Adrenal gland (tissue), 12 donors: ENCODE measurements around the gene SLC11A1. TPM values are rescaled to one million over a fixed set of nuclear protein-coding genes. Genes with fewer than 3 reads are reported as not detected.

Experiments
- DNase-seq, 7 donors: peaks; one replicate each; pipeline ENCODE4 v3.0.0-alpha.2; 2019 to 2020
- H3K27ac ChIP-seq, 5 donors: fragments of 200-600 bp; sonication (generic) in 4 of 5; 1 replicate in 3 of 5; 2 replicates in 2 of 5; pipeline versions ENCODE4 v1.5.1 to v1.8.0; 2016 to 2020; ENCODE audit warnings: mild to moderate bottlenecking in 1 of 5
- H3K27me3 ChIP-seq: fragments of 200-600 bp; 2 replicates; pipeline ENCODE4 v1.8.0; 2021
- H3K36me3 ChIP-seq, 2 donors: fragments of 200-600 bp; replicated peaks in 1 of 2; 1 replicate in 1 of 2; 2 replicates in 1 of 2; pipeline versions ENCODE4 v1.5.1 to v1.8.0; 2018 to 2022
- H3K4me1 ChIP-seq, 2 donors: fragments of 200-600 bp; replicated peaks in 1 of 2; 1 replicate in 1 of 2; 2 replicates in 1 of 2; pipeline versions ENCODE4 v1.5.1 to v1.8.0; 2018 to 2021
- H3K4me3 ChIP-seq, 4 donors: fragments of 200-600 bp; sonication (generic) in 3 of 4; one replicate each; pipeline ENCODE4 v1.5.1; 2016 to 2018
- H3K9me3 ChIP-seq, 3 donors: fragments of 200-600 bp; sonication (generic) in 1 of 3; replicated peaks in 1 of 3; 1 replicate in 2 of 3; 2 replicates in 1 of 3; pipeline versions ENCODE4 v1.5.1 to v1.8.0; 2016 to 2021
- POLR2A ChIP-seq, 2 donors: fragments of 450-650 bp; IDR thresholded peaks; one replicate each; pipeline ENCODE4 v1.6.1; 2017; ENCODE audit warnings: antibody characterized with exemption in 2 of 2, mild to moderate bottlenecking in 2 of 2, moderate library complexity in 1 of 2
- WGBS, 4 donors: extraction: QIAGEN DNeasy Blood & Tissue Kit in 2 of 4; methylation state at CpG; one replicate each; pipeline versions ENCODE4 v1.1.5 to v1.1.7; 2013 to 2017; 5-methylcytosine and 5-hydroxymethylcytosine counted together
- intact Hi-C, 2 donors: fragments of 100-400 bp; cut with DNase I; formaldehyde crosslinking; loops; one replicate each; pipeline versions ENCODE4 v1.14.1 to v1.15.0; 2022 to 2023
- polyA plus RNA-seq, 3 donors: library from polyadenylated mRNA; stranded (reverse); fragments of 200-250 nt in 2 of 3; fragments of 350-450 nt in 1 of 3; fragmentation: Illumina TruSeq in 1 of 3; extraction: RNeasy Lipid Tissue Mini Kit (QIAGEN cat#74804) in 1 of 3; gene quantifications; one replicate each; pipeline ENCODE4 v1.2.3, GENCODE V29; 2013 to 2014
- total RNA-seq, 9 donors: library from RNA; depleted of rRNA in 4 of 9; stranded (reverse); fragments of >200 nt in 4 of 9; fragments of 120-200 nt in 1 of 9; fragmentation: NEBNext Ultra II Directional in 1 of 9; extraction: Animal tissue kit (Norgen Biotek cat#: 25700) in 1 of 9; gene quantifications; one replicate each; pipeline versions ENCODE4 v1.1.0 to v1.2.4, GENCODE V29; 2013 to 2023
- TF ChIP-seq, protein P1 (sequence below), 6 experiments: fragments of 450-650 bp in 4 of 6; fragments of 200-600 bp in 2 of 6; sonication (generic) in 1 of 6; IDR thresholded peaks; 1 replicate in 5 of 6; 2 replicates in 1 of 6; pipeline versions ENCODE4 v1.5.1 to v1.8.0; 2016 to 2021; ENCODE audit warnings: antibody characterized with exemption in 6 of 6, mild to moderate bottlenecking in 2 of 6, moderate library complexity in 1 of 6
- donor health status: healthy with polysubstance abuse.
- donor health status: Bipolar disorder and iron deficiency.
- donor health status: DM: yes; HTN: yes; CAD: no.
- donor health status: DM: no; HTN: no; CAD: no.
- donor health status: DM: no; HTN: no; CAD: no.
- donor health status: DM: yes; HTN: yes; CAD: no.

SLC11A1 gene
- total and polyA plus RNA-seq, 12 donors = 1.1 to 89.9 (median 30.9) TPM

DNA sequence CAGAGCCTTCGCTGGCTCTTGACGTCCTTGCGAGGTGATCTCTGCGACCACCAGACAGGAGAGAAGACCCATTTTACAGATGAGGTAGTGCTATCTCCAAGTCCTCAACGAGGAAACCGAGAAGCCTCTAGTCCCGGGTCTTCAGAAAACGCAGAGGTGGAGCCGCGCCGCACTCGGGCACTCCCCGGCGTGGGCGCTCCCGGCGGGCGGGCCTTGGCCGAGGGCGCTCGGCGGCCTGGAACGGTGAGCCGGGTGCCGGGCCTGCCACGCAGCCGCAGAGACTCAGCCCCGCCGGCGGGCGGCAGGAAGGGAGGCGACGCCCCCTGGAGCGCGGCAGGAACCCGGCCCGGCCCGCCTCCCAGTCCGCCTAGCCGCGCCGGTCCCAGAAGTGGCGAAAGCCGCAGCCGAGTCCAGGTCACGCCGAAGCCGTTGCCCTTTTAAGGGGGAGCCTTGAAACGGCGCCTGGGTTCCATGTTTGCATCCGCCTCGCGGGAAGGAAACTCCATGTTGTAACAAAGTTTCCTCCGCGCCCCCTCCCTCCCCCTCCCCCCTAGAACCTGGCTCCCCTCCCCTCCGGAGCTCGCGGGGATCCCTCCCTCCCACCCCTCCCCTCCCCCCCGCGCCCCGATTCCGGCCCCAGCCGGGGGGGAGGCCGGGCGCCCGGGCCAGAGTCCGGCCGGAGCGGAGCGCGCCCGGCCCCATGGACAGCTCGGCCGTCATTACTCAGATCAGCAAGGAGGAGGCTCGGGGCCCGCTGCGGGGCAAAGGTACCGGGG is 17.5 kb downstream of the SLC11A1 start, which contains the start of gene CTDSP1:
Gene CTDSP1, plus strand, starts transcription at position 478 of the 776 bp plus-strand sequence. Its CDS starts 223 bp downstream, at position 701.
- intact Hi-C loops = loop anchor here in 1 of 2 donors (5.0 to 10.0 kb wide), 2 partner anchors 68 to 245 kb away; no protein-coding TSS in a partner anchor
- peak within 1 kb of the TSS; percentile 78 to 96 (median 95) for H3K4me3 ChIP-seq
- H3K9me3 ChIP-seq = no peaks in the 10 kb centered on the region
- TF ChIP-seq POLR2A (IDR thresholded peaks at IDR 0.05) = peak in 1 of 2 donors; percentile 71
- TF ChIP-seq, protein P1, sequence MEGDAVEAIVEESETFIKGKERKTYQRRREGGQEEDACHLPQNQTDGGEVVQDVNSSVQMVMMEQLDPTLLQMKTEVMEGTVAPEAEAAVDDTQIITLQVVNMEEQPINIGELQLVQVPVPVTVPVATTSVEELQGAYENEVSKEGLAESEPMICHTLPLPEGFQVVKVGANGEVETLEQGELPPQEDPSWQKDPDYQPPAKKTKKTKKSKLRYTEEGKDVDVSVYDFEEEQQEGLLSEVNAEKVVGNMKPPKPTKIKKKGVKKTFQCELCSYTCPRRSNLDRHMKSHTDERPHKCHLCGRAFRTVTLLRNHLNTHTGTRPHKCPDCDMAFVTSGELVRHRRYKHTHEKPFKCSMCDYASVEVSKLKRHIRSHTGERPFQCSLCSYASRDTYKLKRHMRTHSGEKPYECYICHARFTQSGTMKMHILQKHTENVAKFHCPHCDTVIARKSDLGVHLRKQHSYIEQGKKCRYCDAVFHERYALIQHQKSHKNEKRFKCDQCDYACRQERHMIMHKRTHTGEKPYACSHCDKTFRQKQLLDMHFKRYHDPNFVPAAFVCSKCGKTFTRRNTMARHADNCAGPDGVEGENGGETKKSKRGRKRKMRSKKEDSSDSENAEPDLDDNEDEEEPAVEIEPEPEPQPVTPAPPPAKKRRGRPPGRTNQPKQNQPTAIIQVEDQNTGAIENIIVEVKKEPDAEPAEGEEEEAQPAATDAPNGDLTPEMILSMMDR (IDR thresholded peaks at IDR 0.05) = peak in 2 of 6 experiments; percentile 21 to 24
- DNase-seq = peak; percentile 96 to 98 (median 97)
- peak within 1 kb of the TSS; percentile 94 to 100 (median 98) for H3K27ac ChIP-seq
- H3K36me3 ChIP-seq = peaks cover 0 to 32% of the 10 kb centered on the region in 2 donors
- H3K27me3 ChIP-seq = no peaks in the 10 kb centered on the region
- 0 to 1% (median 0%) methylated on average over 9 to 76 of the region's 78 CpGs for WGBS, 4 donors
- peaks cover 24 to 47% of the 10 kb centered on the region in 2 donors for H3K4me1 ChIP-seq

DNA sequence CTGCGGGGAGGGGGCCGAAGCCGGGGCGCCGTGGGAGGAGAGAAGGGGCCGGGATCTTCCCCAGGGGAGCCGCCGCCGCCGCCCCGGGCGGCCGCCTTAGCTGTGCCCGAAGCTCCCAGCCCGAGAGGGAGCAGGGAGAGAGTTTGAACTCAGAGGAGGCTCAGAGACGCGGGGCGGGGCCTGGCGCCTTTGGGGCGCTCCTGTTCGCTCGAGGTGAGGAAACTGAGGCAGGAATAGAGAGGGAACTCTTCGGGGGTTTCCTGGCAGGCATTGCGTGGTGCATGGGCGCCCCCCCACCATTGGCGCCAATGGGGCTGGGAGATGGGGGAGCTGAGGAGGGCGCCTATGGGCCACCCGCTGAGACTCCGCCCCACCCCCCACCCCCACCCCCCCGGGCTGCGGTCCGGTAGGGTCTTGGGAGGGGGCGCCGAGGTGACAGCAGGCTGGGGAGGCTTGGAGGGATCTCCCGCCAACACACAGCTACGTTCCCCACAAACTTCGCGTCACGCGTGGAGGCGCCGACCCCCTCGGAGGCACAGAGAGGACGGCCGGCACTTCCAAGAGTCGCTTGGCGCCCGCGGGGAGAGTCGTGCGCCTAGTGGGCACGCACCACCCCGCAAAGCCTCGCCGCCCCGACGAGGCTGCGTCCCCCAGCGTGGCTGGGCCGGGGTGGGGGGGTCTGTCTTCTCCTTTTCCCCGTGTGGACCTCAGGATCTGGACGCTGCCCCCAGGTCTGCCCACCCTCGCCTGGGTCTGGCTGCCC is 18.3 kb downstream of the SLC11A1 start:
- H3K4me1 ChIP-seq = peaks cover 25 to 52% of the 10 kb centered on the region in 2 donors
- intact Hi-C loops = loop anchor here in 1 of 2 donors (5.0 to 10.0 kb wide), 2 partner anchors 67 to 244 kb away; no protein-coding TSS in a partner anchor
- DNase-seq = peak in 6 of 7 donors; percentile 38 to 71 (median 56)
- 0 to 1% (median 0%) methylated on average over 24 to 63 of the region's 63 CpGs for WGBS, 4 donors
- peaks cover 0 to 34% of the 10 kb centered on the region in 2 donors for H3K36me3 ChIP-seq
- H3K27ac ChIP-seq = peak overlapping the region; percentile 87 to 100 (median 97)
- H3K9me3 ChIP-seq = no peaks in the 10 kb centered on the region
- H3K27me3 ChIP-seq = no peaks in the 10 kb centered on the region
- H3K4me3 ChIP-seq = peak overlapping the region; percentile 78 to 96 (median 95)
- TF ChIP-seq POLR2A (IDR thresholded peaks at IDR 0.05) = peak in 1 of 2 donors; percentile 4
- TF ChIP-seq, protein P1 (IDR thresholded peaks at IDR 0.05) = no peak

DNA sequence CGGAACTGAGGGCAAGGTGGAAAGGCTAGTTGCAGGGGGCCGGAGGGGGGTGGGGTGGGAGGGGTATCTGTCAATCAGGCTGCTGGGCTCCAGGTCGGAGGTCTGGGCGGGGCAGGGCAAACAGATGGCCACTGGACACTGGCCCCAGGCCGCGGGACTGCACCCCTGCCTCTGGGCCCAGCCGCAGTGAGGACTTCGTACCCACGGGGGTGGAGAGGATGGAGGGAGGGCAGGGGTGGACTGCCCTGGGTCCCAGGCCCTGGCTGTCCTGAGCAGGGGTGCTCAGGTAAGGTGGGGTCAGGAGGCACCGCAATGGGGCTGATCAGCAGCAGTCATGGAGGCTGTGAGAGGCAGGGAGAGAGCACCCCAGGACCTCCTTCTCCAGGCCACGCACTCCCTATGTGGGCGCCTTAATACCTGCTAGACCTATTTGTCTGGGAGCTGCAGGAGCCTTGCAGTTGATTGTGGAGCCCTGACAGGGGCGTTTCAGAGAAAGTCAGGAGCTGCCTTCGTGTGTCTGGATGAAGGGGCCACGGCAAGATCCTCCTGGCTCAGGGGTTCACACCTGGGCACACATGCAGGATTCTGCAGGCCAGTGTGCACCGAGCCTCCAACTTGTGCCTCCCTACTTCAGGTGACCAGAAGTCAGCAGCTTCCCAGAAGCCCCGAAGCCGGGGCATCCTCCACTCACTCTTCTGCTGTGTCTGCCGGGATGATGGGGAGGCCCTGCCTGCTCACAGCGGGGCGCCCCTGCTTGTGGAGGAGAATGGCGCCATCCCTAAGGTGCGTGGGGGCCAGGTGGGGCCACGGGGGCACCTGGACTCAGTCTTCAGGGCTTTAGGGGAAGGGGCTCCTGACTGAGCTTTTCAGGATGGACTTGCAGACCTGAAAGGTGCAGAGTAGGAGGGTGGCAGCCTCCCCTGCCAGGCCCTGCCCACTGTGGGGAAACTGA is 19.1 kb downstream of the SLC11A1 start:
- peak in 3 of 7 donors; percentile 34 to 38 (median 35) for DNase-seq
- peak overlapping the region in 3 of 4 donors; percentile 62 to 96 (median 96) for H3K4me3 ChIP-seq
- H3K27me3 ChIP-seq = no peaks in the 10 kb centered on the region
- TF ChIP-seq, protein P1 (IDR thresholded peaks at IDR 0.05) = no peak
- no peak for TF ChIP-seq POLR2A (IDR thresholded peaks at IDR 0.05)
- peak overlapping the region in 4 of 5 donors; percentile 94 to 100 (median 98) for H3K27ac ChIP-seq
- peaks cover 28 to 55% of the 10 kb centered on the region in 2 donors for H3K4me1 ChIP-seq
- 21 to 65% (median 35%) methylated on average over 7 to 24 of the region's 24 CpGs for WGBS, 4 donors
- no peaks in the 10 kb centered on the region for H3K9me3 ChIP-seq
- peaks cover 0 to 34% of the 10 kb centered on the region in 2 donors for H3K36me3 ChIP-seq
- intact Hi-C loops = loop anchor here in 1 of 2 donors (5.0 to 10.0 kb wide), 2 partner anchors 66 to 244 kb away; no protein-coding TSS in a partner anchor
